Right atrium auricular region (tissue), 2 donors: ENCODE measurements around the gene TTLL12. TPM values are rescaled to one million over a fixed set of nuclear protein-coding genes. Genes with fewer than 3 reads are reported as not detected.

ENCODE experiments used
- DNase-seq: peaks from one replicate; pipeline ENCODE4 v3.0.0-alpha.2; 2019; ENCODE audit warnings: low spot score
- H3K27ac ChIP-seq, 2 donors: fragments of 200-600 bp; sonication (generic); 1 replicate in 1 of 2; 2 replicates in 1 of 2; pipeline ENCODE4 v1.5.1; 2016 to 2019
- H3K27me3 ChIP-seq, 2 donors: fragments of 200-600 bp; sonication (generic); one replicate each; pipeline versions ENCODE4 v1.5.1 to v1.6.0; 2017 to 2019
- H3K36me3 ChIP-seq: fragments of 200-600 bp; sonication (generic); one replicate; pipeline ENCODE4 v1.5.1; 2016
- H3K4me1 ChIP-seq, 2 donors: fragments of 200-600 bp; sonication (generic); one replicate each; pipeline versions ENCODE4 v1.5.1 to v1.6.0; 2017 to 2019
- H3K4me3 ChIP-seq, 2 donors: fragments of 200-600 bp; sonication (generic); 1 replicate in 1 of 2; 2 replicates in 1 of 2; pipeline ENCODE4 v1.5.1; 2017 to 2019; ENCODE audit warnings: mild to moderate bottlenecking in 1 of 2, moderate library complexity in 1 of 2
- H3K9me3 ChIP-seq, 2 donors: fragments of 200-600 bp; sonication (generic); one replicate each; pipeline ENCODE4 v1.5.1; 2019
- total RNA-seq, 2 donors: library from RNA; depleted of rRNA; stranded (reverse); fragments of >200 nt; gene quantifications; one replicate each; pipeline ENCODE4 v1.1.0, GENCODE V29; 2016
- TF ChIP-seq, protein P1 (sequence below), 2 donors: fragments of 200-600 bp; sonication (generic); IDR thresholded peaks; one replicate each; pipeline ENCODE4 v1.5.1; 2019; ENCODE audit warnings: antibody characterized with exemption in 2 of 2

Gene TTLL12
- total RNA-seq, 2 donors from 2014 or later = 11.4 to 15.1 TPM

DNA sequence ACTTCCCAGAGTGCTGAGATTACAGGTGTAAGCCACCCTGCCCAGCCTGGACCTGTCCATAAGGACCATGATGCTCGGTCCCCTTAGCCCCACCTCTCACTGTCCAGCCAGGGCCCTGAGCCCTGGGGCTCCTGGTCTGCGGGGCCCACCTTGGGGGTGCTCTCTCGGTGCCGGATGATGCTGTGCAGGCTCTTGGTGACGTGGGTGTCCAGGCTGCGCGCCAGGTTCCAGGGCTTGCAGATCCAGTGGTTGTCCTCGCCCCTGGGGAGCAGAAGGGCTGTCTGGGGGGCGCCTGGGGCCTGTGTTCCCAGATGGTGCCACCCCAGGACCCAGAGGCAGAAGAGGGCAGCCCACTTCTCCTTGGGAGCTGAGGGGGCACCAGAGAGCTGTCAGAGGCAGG, 13.4 kb downstream of the TTLL12 start:
- Histone ChIP-seq H3K36me3 (peaks cover 42% of the 10 kb centered on the region), H3K9me3 (no peaks in the 10 kb centered on the region), H3K27me3 (no peaks in the 10 kb centered on the region), H3K27ac (no peak overlapping the region), H3K4me1 (no peaks in the 10 kb centered on the region), H3K4me3 (no peak overlapping the region)
- DNase-seq = no peak
- TF ChIP-seq, protein P1, sequence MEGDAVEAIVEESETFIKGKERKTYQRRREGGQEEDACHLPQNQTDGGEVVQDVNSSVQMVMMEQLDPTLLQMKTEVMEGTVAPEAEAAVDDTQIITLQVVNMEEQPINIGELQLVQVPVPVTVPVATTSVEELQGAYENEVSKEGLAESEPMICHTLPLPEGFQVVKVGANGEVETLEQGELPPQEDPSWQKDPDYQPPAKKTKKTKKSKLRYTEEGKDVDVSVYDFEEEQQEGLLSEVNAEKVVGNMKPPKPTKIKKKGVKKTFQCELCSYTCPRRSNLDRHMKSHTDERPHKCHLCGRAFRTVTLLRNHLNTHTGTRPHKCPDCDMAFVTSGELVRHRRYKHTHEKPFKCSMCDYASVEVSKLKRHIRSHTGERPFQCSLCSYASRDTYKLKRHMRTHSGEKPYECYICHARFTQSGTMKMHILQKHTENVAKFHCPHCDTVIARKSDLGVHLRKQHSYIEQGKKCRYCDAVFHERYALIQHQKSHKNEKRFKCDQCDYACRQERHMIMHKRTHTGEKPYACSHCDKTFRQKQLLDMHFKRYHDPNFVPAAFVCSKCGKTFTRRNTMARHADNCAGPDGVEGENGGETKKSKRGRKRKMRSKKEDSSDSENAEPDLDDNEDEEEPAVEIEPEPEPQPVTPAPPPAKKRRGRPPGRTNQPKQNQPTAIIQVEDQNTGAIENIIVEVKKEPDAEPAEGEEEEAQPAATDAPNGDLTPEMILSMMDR (IDR thresholded peaks at IDR 0.05) = no peak

DNA sequence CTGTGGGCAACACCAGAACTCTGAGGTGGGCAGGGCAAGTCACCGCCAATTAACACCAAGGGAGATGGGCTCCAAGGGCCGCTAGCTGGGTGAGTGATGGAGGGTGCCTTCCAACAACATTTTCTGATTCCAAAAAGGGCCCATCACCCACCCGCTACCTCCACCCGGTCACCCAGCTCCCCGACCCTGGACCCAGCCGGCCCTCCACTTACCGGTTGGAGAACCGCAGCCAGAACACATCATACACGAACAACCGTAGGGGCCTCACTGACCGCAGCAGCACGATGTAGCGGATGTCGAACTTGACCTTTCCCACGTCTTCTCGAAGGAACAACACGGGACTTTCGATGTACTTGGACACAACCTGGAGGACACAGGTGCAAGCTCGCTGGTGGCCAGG, 14.7 kb downstream of the TTLL12 start:
- Histone ChIP-seq H3K27ac (no peak overlapping the region), H3K36me3 (peaks cover 40% of the 10 kb centered on the region), H3K4me1 (no peaks in the 10 kb centered on the region)

DNA sequence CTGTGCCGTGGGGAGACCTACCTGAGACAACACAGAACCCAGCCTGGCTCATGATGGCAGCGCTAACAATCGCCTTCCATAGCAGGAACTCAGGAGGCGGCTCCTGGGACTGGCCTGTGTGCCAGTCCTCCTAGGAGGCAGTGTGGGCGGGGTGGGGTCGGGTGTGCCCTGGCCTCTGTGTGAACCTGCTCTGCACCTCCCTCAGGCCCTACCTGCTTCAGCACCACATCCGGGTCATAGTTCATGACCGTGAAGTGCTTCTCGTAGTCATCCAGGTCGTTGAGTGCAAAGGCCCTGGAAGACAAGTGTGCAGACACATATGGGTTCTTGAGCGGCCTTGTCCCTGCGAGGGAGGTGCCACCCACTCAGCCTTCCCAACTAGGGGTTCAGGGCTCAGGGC, 15.3 kb downstream of the TTLL12 start:
- Histone ChIP-seq H3K27me3 (no peaks in the 10 kb centered on the region), H3K9me3 (no peaks in the 10 kb centered on the region), H3K4me3 (no peak overlapping the region), H3K36me3 (peaks cover 40% of the 10 kb centered on the region), H3K4me1 (no peaks in the 10 kb centered on the region), H3K27ac (no peak overlapping the region)
- TF ChIP-seq, protein P1 (IDR thresholded peaks at IDR 0.05) = no peak
- no peak for DNase-seq

More for the DNA sequence above, 14.7 kb downstream of the TTLL12 start:
- Histone ChIP-seq H3K27me3 (no peaks in the 10 kb centered on the region), H3K9me3 (no peaks in the 10 kb centered on the region), H3K4me3 (no peak overlapping the region)
- TF ChIP-seq, protein P1 (IDR thresholded peaks at IDR 0.05) = no peak
- no peak for DNase-seq

DNA sequence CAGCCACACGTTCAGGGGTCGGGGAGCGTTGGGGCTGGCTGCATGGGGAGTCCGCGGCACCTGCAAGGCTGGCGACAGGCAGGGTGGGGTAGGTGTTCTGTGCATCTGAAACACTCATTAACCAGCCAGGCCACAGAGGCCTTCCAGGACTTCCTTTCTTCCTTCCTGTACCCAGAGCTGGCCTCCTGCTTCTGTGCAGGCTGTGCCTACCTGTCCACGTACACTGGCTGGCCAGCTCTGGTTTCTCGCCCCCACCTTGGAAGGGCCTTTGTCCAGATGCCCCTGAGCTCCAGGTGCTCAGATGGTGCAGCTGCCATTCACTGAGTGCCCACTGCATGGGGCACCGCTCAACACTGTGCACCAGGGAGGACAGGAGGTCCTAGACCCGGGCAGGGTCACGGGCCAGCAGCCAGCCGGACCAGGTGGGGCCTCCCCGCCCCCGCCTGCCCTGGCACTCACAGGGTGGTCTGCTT, 15.9 kb downstream of the TTLL12 start:
- H3K27ac ChIP-seq = no peak overlapping the region
- TF ChIP-seq, protein P1 (IDR thresholded peaks at IDR 0.05) = no peak
- no peak overlapping the region for H3K4me3 ChIP-seq
- no peak for DNase-seq
- no peaks in the 10 kb centered on the region for H3K27me3 ChIP-seq
- H3K36me3 ChIP-seq = peaks cover 40% of the 10 kb centered on the region
- H3K9me3 ChIP-seq = no peaks in the 10 kb centered on the region
- no peaks in the 10 kb centered on the region for H3K4me1 ChIP-seq

DNA sequence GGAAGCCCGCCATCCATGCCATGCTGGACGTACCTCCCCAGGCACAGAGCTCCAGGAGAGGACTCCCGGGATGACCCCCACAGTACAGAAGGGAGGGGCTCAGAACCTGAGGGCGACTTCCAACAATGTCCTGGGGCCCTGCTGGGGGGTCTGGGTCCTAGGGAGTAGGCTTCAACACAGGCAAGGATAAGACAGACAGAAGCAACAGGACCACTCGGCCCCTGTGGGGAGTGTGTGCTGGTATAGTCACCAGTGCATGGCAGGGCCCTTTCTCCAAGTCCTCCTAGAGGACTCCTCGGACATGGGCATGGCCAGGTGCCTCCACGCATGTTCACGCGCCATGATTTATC, 16.8 kb downstream of the TTLL12 start:
- TF ChIP-seq, protein P1 (IDR thresholded peaks at IDR 0.05) = no peak
- Histone ChIP-seq H3K9me3 (no peaks in the 10 kb centered on the region), H3K27me3 (no peaks in the 10 kb centered on the region), H3K27ac (no peak overlapping the region), H3K4me1 (no peaks in the 10 kb centered on the region), H3K4me3 (no peak overlapping the region), H3K36me3 (peaks cover 36% of the 10 kb centered on the region)
- DNase-seq = no peak
